HG02678 (cell line): ENCODE measurements around the gene PIBF1.
"Not testable (repeated sequence)": the region's sequence is repeated elsewhere in the genome, so short reads cannot be mapped to it uniquely, and the experiment has no call there.

ENCODE experiments used
- ATAC-seq: cut with Tn5 transposase; IDR thresholded peaks from one replicate; pipeline ENCODE4 v1.9.1; 2021; ENCODE audit warnings: mild to moderate bottlenecking, moderate library complexity; ENCODE audit not compliant: unreplicated experiment

PIBF1 gene

GRCh38 chr13:72901546-72901945 is 119.6 kb downstream of the PIBF1 start:
- not testable (repeated sequence) for ATAC-seq

- ATAC-seq = no peak
Observed at GRCh38 chr13:72908416-72908815, 126.5 kb downstream of the PIBF1 start.

GRCh38 chr13:72911981-72912380 is 130.0 kb downstream of the PIBF1 start:
- ATAC-seq = no peak

GRCh38 chr13:72920097-72920496 is 138.2 kb downstream of the PIBF1 start:
- no peak for ATAC-seq

GRCh38 chr13:72931311-72931710 is 149.4 kb downstream of the PIBF1 start:
- no peak for ATAC-seq

- no peak for ATAC-seq
Observed at GRCh38 chr13:72932250-72932649, 150.3 kb downstream of the PIBF1 start.

- not testable (repeated sequence) for ATAC-seq
Observed at GRCh38 chr13:72946267-72946666, 164.3 kb downstream of the PIBF1 start.

GRCh38 chr13:72952529-72953141 is 170.7 kb downstream of the PIBF1 start:
- ATAC-seq = no peak

- ATAC-seq = no peak
Observed at GRCh38 chr13:72953391-72953965, 171.5 kb downstream of the PIBF1 start.

GRCh38 chr13:72959643-72960042 is 177.7 kb downstream of the PIBF1 start:
- ATAC-seq = no peak

- ATAC-seq = no peak
Observed at GRCh38 chr13:72960114-72960513, 178.2 kb downstream of the PIBF1 start.

GRCh38 chr13:72960541-72960940 is 178.6 kb downstream of the PIBF1 start:
- no peak for ATAC-seq

- peak; percentile 54 for ATAC-seq
Observed at GRCh38 chr13:72963762-72964161, 181.8 kb downstream of the PIBF1 start.

GRCh38 chr13:72970301-72970880 is 188.5 kb downstream of the PIBF1 start:
- ATAC-seq = no peak

- ATAC-seq = no peak
Observed at GRCh38 chr13:72970956-72971355, 189.0 kb downstream of the PIBF1 start.

- no peak for ATAC-seq
Observed at GRCh38 chr13:72973234-72973633, 191.3 kb downstream of the PIBF1 start.

- no peak for ATAC-seq
Observed at GRCh38 chr13:72983085-72983768, 201.3 kb downstream of the PIBF1 start.

GRCh38 chr13:72985610-72986009 is 203.7 kb downstream of the PIBF1 start:
- ATAC-seq = no peak

- ATAC-seq = no peak
Observed at GRCh38 chr13:72986197-72986596, 204.3 kb downstream of the PIBF1 start.

GRCh38 chr13:72990953-72991352 is 209.0 kb downstream of the PIBF1 start:
- no peak for ATAC-seq

GRCh38 chr13:72998012-72998411 is 216.1 kb downstream of the PIBF1 start:
- no peak for ATAC-seq
